HepG2 (cell line): ENCODE data around the gene C20orf204. TPM values are rescaled to one million over a fixed set of nuclear protein-coding genes. Genes with fewer than 3 reads are reported as not detected.
A peak's percentile ranks its signal among the peaks of the same experiment; 100 is the strongest.

Experiments
- ARID2 ChIP-seq: sonication (generic); formaldehyde crosslinking; IDR thresholded peaks from 2 replicates; pipeline ENCODE4 v1.8.1; 2022; ENCODE audit warnings: mild to moderate bottlenecking, missing genetic modification reagents, borderline replicate concordance
- ARNTL ChIP-seq: sonication (generic); formaldehyde crosslinking; IDR thresholded peaks from 2 replicates; pipeline ENCODE4 v1.4.0; 2020; ENCODE audit warnings: mild to moderate bottlenecking, missing genetic modification reagents
- CAMTA2 ChIP-seq: sonication (generic); formaldehyde crosslinking; IDR thresholded peaks from 2 replicates; pipeline ENCODE4 v1.4.0; 2020; ENCODE audit warnings: mild to moderate bottlenecking, missing genetic modification reagents, borderline replicate concordance
- CREB1 ChIP-seq, 2 experiments: fragments of 450-650 bp in 1 of 2; IDR thresholded peaks; 2 replicates each; pipeline ENCODE4 v1.6.1; 2016 to 2017; ENCODE audit warnings: control low read depth in 1 of 2, mild to moderate bottlenecking in 1 of 2, missing compliant biosample characterization in 1 of 2, missing genetic modification characterization in 1 of 2
- HDAC1 ChIP-seq: sonication (generic); formaldehyde crosslinking; IDR thresholded peaks from 2 replicates; pipeline ENCODE4 v1.5.1; 2020; ENCODE audit warnings: mild to moderate bottlenecking, missing genetic modification reagents
- HNF4G ChIP-seq, 2 experiments: sonication (generic) in 1 of 2; formaldehyde crosslinking in 1 of 2; IDR thresholded peaks; 2 replicates each; pipeline versions ENCODE4 v1.4.0 to v1.6.1; 2011 to 2020; ENCODE audit warnings: borderline replicate concordance in 2 of 2, low read depth in 2 of 2, mild to moderate bottlenecking in 2 of 2, low read length in 1 of 2, missing genetic modification reagents in 1 of 2, moderate library complexity in 1 of 2
- NFE2L1 ChIP-seq: sonication (generic); formaldehyde crosslinking; IDR thresholded peaks from 2 replicates; pipeline ENCODE4 v1.4.0; 2020; ENCODE audit warnings: missing genetic modification reagents, mild to moderate bottlenecking, borderline replicate concordance
- NKX3-1 ChIP-seq: sonication (generic); formaldehyde crosslinking; IDR thresholded peaks from 2 replicates; pipeline ENCODE4 v1.5.0; 2020; ENCODE audit warnings: missing genetic modification reagents
- PITX1 ChIP-seq: sonication (generic); formaldehyde crosslinking; IDR thresholded peaks from 2 replicates; pipeline ENCODE4 v1.5.1; 2020; ENCODE audit warnings: mild to moderate bottlenecking, missing genetic modification reagents
- RCOR2 ChIP-seq: IDR thresholded peaks from 2 replicates; pipeline ENCODE4 v1.6.1; 2016; ENCODE audit warnings: missing biosample characterization, missing genetic modification reagents
- ZNF501 ChIP-seq: sonication (generic); formaldehyde crosslinking; IDR thresholded peaks from 2 replicates; pipeline ENCODE4 v1.5.1; 2020; ENCODE audit warnings: mild to moderate bottlenecking, moderate library complexity, missing genetic modification reagents
- ZNF747 ChIP-seq: sonication (generic); formaldehyde crosslinking; IDR thresholded peaks from 2 replicates; pipeline ENCODE4 v1.8.1; 2023; ENCODE audit warnings: missing genetic modification reagents, mild to moderate bottlenecking, borderline replicate concordance
- polyA plus RNA-seq, 8 experiments: library from polyadenylated mRNA; depleted of rRNA in 3 of 8; stranded (reverse) in 7 of 8; unstranded in 1 of 8; fragments of >200 nt; fragmentation: Illumina TruSeq in 4 of 8; extraction: Trizol in 4 of 8; gene quantifications; 2 replicates each; pipeline versions ENCODE4 v1.2.1 to v1.2.3, GENCODE V29; 2011 to 2016; ENCODE audit warnings: low read depth in 4 of 8, missing spikeins in 1 of 8, mixed read lengths in 1 of 8; ENCODE audit not compliant: insufficient read depth in 1 of 8
- total RNA-seq, 5 experiments: library from RNA; depleted of rRNA; stranded (reverse); fragments of >200 nt; fragmentation: Illumina TruSeq; extraction: Trizol; gene quantifications; 2 replicates each; pipeline ENCODE4 v1.2.3, GENCODE V29; 2016; ENCODE audit warnings: low read depth in 1 of 5
- TF ChIP-seq, protein P1 (sequence below): sonication (generic); formaldehyde crosslinking; IDR thresholded peaks from 2 replicates; pipeline ENCODE4 v1.5.0; 2020; ENCODE audit warnings: mild to moderate bottlenecking, missing genetic modification reagents
- TF ChIP-seq, protein P2 (sequence below): sonication (generic); formaldehyde crosslinking; IDR thresholded peaks from 2 replicates; pipeline ENCODE4 v1.5.1; 2020; ENCODE audit warnings: mild to moderate bottlenecking, missing genetic modification reagents
- TF ChIP-seq, protein P3 (sequence below): sonication (generic); formaldehyde crosslinking; IDR thresholded peaks from 2 replicates; pipeline ENCODE4 v1.4.0; 2020; ENCODE audit warnings: mild to moderate bottlenecking, low read depth, missing genetic modification reagents
- TF ChIP-seq, protein P4 (sequence below): sonication (generic); formaldehyde crosslinking; IDR thresholded peaks from 2 replicates; pipeline ENCODE4 v1.4.0; 2020; ENCODE audit warnings: missing genetic modification reagents

C20orf204 gene
- total and polyA plus RNA-seq, 2 of the 13 experiments (the other 11 are each of a cell fraction or from before 2014, with no cell fraction given): 22.1 to 80.0 TPM

DNA sequence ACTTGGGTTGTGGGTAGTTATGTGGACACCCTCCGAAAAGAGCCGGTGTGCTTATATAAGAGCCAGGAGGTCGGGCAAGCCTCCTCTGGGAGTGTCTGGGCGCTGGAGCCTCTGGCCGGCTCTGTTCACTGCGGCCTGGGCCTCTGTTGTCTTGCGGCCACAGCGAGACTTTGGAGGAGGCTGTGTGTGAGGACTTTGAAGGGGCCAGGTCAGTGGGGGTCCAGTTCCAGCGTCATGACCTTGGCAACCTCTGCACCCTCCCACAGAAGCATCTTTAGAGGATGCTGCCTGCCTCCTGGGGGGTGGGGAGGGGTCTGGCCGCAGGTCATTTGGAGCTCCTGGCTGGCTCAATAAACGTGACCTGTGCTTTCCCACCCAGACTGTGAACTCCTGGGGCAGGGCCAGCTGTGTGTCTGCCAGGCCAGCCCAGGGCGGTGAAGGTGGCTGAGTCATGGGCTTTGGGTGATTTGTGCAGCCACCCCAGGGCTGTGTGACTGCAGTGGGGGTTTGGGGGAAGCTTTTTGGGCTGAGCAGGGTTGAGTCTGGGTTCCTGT is 28.2 kb downstream of the C20orf204 start (continued):
- TF ChIP-seq ARNTL (CRISPR knock-in tag): peak; percentile 82
- TF ChIP-seq PITX1 (CRISPR knock-in tag): peak; percentile 45; the same call in 1 of the 2 replicates
- 0 out of 2 replicates have a peak, but pooled peaks have one; percentile 53 for TF ChIP-seq ARID2 (CRISPR knock-in tag)
- TF ChIP-seq, protein P1, sequence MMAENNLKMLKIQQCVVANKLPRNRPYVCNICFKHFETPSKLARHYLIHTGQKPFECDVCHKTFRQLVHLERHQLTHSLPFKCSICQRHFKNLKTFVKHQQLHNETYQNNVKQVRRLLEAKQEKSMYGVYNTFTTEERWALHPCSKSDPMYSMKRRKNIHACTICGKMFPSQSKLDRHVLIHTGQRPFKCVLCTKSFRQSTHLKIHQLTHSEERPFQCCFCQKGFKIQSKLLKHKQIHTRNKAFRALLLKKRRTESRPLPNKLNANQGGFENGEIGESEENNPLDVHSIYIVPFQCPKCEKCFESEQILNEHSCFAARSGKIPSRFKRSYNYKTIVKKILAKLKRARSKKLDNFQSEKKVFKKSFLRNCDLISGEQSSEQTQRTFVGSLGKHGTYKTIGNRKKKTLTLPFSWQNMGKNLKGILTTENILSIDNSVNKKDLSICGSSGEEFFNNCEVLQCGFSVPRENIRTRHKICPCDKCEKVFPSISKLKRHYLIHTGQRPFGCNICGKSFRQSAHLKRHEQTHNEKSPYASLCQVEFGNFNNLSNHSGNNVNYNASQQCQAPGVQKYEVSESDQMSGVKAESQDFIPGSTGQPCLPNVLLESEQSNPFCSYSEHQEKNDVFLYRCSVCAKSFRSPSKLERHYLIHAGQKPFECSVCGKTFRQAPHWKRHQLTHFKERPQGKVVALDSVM (CRISPR knock-in tag): peak; percentile 26; the same call in 1 of the 2 replicates
- peak; percentile 54; the same call in 1 of the 2 replicates for TF ChIP-seq HDAC1 (CRISPR knock-in tag)
- TF ChIP-seq, protein P2, sequence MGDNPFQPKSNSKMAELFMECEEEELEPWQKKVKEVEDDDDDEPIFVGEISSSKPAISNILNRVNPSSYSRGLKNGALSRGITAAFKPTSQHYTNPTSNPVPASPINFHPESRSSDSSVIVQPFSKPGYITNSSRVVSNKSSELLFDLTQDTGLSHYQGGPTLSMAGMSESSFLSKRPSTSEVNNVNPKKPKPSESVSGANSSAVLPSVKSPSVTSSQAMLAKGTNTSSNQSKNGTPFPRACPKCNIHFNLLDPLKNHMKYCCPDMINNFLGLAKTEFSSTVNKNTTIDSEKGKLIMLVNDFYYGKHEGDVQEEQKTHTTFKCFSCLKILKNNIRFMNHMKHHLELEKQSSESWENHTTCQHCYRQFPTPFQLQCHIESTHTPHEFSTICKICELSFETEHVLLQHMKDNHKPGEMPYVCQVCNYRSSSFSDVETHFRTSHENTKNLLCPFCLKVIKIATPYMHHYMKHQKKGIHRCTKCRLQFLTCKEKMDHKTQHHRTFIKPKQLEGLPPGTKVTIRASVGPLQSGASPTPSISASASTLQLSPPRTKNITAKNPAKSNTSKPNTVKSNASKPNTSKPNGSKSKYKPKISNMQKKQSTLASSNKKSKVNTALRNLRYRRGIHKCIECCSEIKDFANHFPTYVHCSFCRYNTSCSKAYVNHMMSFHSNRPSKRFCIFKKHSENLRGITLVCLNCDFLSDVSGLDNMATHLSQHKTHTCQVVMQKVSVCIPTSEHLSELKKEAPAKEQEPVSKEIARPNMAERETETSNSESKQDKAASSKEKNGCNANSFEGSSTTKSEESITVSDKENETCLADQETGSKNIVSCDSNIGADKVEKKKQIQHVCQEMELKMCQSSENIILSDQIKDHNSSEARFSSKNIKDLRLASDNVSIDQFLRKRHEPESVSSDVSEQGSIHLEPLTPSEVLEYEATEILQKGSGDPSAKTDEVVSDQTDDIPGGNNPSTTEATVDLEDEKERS (CRISPR knock-in tag): no peak; the same call in 1 of the 2 replicates
- TF ChIP-seq CREB1 (IDR thresholded peaks at IDR 0.05): 0 out of 2 replicates have a peak, but pooled peaks have one; percentile 5
- TF ChIP-seq CREB1 (CRISPR knock-in tag; IDR thresholded peaks at IDR 0.05): no peak
- TF ChIP-seq NFE2L1 (CRISPR knock-in tag): peak; percentile 83; the same call in 1 of the 2 replicates
- no peak; the same call in 1 of the 2 replicates for TF ChIP-seq HNF4G (IDR thresholded peaks at IDR 0.05; ENCODE audit: borderline replicate concordance, low read depth, low read length)
- 0 out of 2 replicates have a peak, but pooled peaks have one; percentile 40 for TF ChIP-seq HNF4G (CRISPR knock-in tag; IDR thresholded peaks at IDR 0.05; ENCODE audit: borderline replicate concordance, low read depth)
- TF ChIP-seq ZNF747 (CRISPR knock-in tag): 0 out of 2 replicates have a peak, but pooled peaks have one; percentile 61
- TF ChIP-seq ZNF501 (CRISPR knock-in tag): 0 out of 2 replicates have a peak, but pooled peaks have one; percentile 8
- no peak for TF ChIP-seq RCOR2 (CRISPR knock-in tag)
- TF ChIP-seq, protein P3, sequence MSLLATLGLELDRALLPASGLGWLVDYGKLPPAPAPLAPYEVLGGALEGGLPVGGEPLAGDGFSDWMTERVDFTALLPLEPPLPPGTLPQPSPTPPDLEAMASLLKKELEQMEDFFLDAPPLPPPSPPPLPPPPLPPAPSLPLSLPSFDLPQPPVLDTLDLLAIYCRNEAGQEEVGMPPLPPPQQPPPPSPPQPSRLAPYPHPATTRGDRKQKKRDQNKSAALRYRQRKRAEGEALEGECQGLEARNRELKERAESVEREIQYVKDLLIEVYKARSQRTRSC (CRISPR knock-in tag): peak; percentile 75; the same call in 1 of the 2 replicates
- 0 out of 2 replicates have a peak, but pooled peaks have one; percentile 3 for TF ChIP-seq CAMTA2 (CRISPR knock-in tag)
- TF ChIP-seq, protein P4, sequence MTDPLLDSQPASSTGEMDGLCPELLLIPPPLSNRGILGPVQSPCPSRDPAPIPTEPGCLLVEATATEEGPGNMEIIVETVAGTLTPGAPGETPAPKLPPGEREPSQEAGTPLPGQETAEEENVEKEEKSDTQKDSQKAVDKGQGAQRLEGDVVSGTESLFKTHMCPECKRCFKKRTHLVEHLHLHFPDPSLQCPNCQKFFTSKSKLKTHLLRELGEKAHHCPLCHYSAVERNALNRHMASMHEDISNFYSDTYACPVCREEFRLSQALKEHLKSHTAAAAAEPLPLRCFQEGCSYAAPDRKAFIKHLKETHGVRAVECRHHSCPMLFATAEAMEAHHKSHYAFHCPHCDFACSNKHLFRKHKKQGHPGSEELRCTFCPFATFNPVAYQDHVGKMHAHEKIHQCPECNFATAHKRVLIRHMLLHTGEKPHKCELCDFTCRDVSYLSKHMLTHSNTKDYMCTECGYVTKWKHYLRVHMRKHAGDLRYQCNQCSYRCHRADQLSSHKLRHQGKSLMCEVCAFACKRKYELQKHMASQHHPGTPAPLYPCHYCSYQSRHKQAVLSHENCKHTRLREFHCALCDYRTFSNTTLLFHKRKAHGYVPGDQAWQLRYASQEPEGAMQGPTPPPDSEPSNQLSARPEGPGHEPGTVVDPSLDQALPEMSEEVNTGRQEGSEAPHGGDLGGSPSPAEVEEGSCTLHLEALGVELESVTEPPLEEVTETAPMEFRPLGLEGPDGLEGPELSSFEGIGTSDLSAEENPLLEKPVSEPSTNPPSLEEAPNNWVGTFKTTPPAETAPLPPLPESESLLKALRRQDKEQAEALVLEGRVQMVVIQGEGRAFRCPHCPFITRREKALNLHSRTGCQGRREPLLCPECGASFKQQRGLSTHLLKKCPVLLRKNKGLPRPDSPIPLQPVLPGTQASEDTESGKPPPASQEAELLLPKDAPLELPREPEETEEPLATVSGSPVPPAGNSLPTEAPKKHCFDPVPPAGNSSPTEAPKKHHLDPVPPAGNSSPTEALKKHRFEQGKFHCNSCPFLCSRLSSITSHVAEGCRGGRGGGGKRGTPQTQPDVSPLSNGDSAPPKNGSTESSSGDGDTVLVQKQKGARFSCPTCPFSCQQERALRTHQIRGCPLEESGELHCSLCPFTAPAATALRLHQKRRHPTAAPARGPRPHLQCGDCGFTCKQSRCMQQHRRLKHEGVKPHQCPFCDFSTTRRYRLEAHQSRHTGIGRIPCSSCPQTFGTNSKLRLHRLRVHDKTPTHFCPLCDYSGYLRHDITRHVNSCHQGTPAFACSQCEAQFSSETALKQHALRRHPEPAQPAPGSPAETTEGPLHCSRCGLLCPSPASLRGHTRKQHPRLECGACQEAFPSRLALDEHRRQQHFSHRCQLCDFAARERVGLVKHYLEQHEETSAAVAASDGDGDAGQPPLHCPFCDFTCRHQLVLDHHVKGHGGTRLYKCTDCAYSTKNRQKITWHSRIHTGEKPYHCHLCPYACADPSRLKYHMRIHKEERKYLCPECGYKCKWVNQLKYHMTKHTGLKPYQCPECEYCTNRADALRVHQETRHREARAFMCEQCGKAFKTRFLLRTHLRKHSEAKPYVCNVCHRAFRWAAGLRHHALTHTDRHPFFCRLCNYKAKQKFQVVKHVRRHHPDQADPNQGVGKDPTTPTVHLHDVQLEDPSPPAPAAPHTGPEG (CRISPR knock-in tag): peak; percentile 39
- no peak for TF ChIP-seq NKX3-1 (CRISPR knock-in tag)
